Transverse colon (tissue), 4 donors: Measurements from ENCODE around the gene ZNF362. TPM values are rescaled to one million over a fixed set of nuclear protein-coding genes. Genes with fewer than 3 reads are reported as not detected.

Experiments used
- DNase-seq: peaks from one replicate; pipeline ENCODE4 v3.0.0-alpha.2; 2019
- H3K27ac ChIP-seq, 4 donors: fragments of 200-600 bp; sonication (generic); 2 replicates each; pipeline ENCODE4 v1.5.1; 2016 to 2018; ENCODE audit warnings: inconsistent platforms in 4 of 4
- H3K27me3 ChIP-seq: fragments of 200-600 bp; sonication (generic); 2 replicates; pipeline ENCODE4 v1.5.1; 2017; ENCODE audit warnings: inconsistent platforms
- H3K36me3 ChIP-seq, 4 donors: fragments of 200-600 bp; sonication (generic); 2 replicates each; pipeline ENCODE4 v1.5.1; 2017 to 2019; ENCODE audit warnings: inconsistent platforms in 4 of 4
- H3K4me1 ChIP-seq, 4 donors: fragments of 200-600 bp; sonication (generic); 2 replicates each; pipeline ENCODE4 v1.5.1; 2017 to 2020; ENCODE audit warnings: inconsistent platforms in 4 of 4
- H3K4me3 ChIP-seq, 4 donors: fragments of 200-600 bp; sonication (generic); 1 replicate in 1 of 4; 2 replicates in 3 of 4; pipeline versions ENCODE4 v1.5.1 to v1.6.1; 2017 to 2019; ENCODE audit warnings: inconsistent platforms in 4 of 4
- H3K9me3 ChIP-seq, 2 donors: fragments of 200-600 bp; sonication (generic); 2 replicates each; pipeline ENCODE4 v1.5.1; 2017 to 2019; ENCODE audit warnings: inconsistent platforms in 2 of 2
- CTCF ChIP-seq, 5 experiments: fragments of 200-600 bp in 3 of 5; fragments of 450-650 bp in 2 of 5; sonication (generic) in 3 of 5; IDR thresholded peaks; 1 replicate in 2 of 5; 2 replicates in 3 of 5; pipeline ENCODE4 v1.5.1; 2016 to 2017; ENCODE audit warnings: antibody characterized with exemption in 5 of 5, inconsistent platforms in 3 of 5, mild to moderate bottlenecking in 2 of 5, moderate library complexity in 1 of 5
- EP300 ChIP-seq: sonication (generic); formaldehyde crosslinking; IDR thresholded peaks from one replicate; pipeline ENCODE4 v1.6.1; 2017; ENCODE audit warnings: antibody characterized with exemption, low read depth
- POLR2A ChIP-seq: fragments of 450-650 bp; IDR thresholded peaks from one replicate; pipeline ENCODE4 v1.6.1; 2016; ENCODE audit warnings: antibody characterized with exemption, mild to moderate bottlenecking, moderate library complexity
- POLR2AphosphoS5 ChIP-seq, 3 donors: sonication (generic); formaldehyde crosslinking; IDR thresholded peaks; one replicate each; pipeline ENCODE4 v1.6.1; 2016; ENCODE audit warnings: antibody characterized with exemption in 3 of 3
- whole genome bisulfite sequencing, 2 donors: methylation state at CpG; one replicate each; pipeline ENCODE4 v1.1.5; 2018; ENCODE audit warnings: low coverage in 1 of 2; 5-methylcytosine and 5-hydroxymethylcytosine counted together
- in situ Hi-C, 4 donors: fragments of 200-750 bp; cut with MboI; loops; one replicate each; pipeline versions ENCODE4 v1.15.0 to v1.15.1; 2017; ENCODE audit warnings: low sequenced_read_pairs in 3 of 4, low pct_ligation_motif_present in 1 of 4, low pct_unique_long_range_greater_than_20kb in 1 of 4
- intact Hi-C: fragments of 100-400 bp; cut with DNase I; formaldehyde crosslinking; loops from one replicate; pipeline ENCODE4 v1.15.1; 2023; ENCODE audit warnings: low total_unique reads
- total RNA-seq, 4 donors: library from RNA; depleted of rRNA; stranded (reverse); fragments of >200 nt; gene quantifications; one replicate each; pipeline ENCODE4 v1.1.0, GENCODE V29; 2016

Gene ZNF362
- total RNA-seq, 4 donors from 2014 or later = 7.9 to 121 (median 12.1) TPM

GRCh38 chr1:33327587-33328325 lies 71.5 kb downstream of the ZNF362 start:
- intact Hi-C loops = no loop called here
- H3K36me3 ChIP-seq = peaks cover 0 to 89% (median 47%) of the 10 kb centered on the region in 4 donors
- H3K4me1 ChIP-seq = peaks cover 3 to 27% (median 14%) of the 10 kb centered on the region in 4 donors
- no peaks in the 10 kb centered on the region for H3K27me3 ChIP-seq
- in situ Hi-C loops = no loop called here
- DNase-seq = peak; percentile 35
- TF ChIP-seq CTCF (IDR thresholded peaks at IDR 0.05) (no peak), EP300 (no peak), POLR2AphosphoS5 (IDR thresholded peaks at IDR 0.05) (no peak), POLR2A (no peak)
- 42 to 48% methylated on average over 2 to 9 of the region's 9 CpGs for WGBS, 2 donors
- H3K9me3 ChIP-seq = no peaks in the 10 kb centered on the region
- H3K27ac ChIP-seq = peak overlapping the region; percentile 1 to 52 (median 34)
- no peak overlapping the region for H3K4me3 ChIP-seq

GRCh38 chr1:33328817-33329216 lies 72.5 kb downstream of the ZNF362 start:
- TF ChIP-seq POLR2AphosphoS5 (IDR thresholded peaks at IDR 0.05) (no peak), CTCF (IDR thresholded peaks at IDR 0.05) (no peak), EP300 (no peak), POLR2A (no peak)
- peaks cover 9 to 38% (median 21%) of the 10 kb centered on the region in 4 donors for H3K4me1 ChIP-seq
- H3K27me3 ChIP-seq = no peaks in the 10 kb centered on the region
- no peaks in the 10 kb centered on the region for H3K9me3 ChIP-seq
- no peak for DNase-seq
- peaks cover 0 to 81% (median 44%) of the 10 kb centered on the region in 4 donors for H3K36me3 ChIP-seq
- H3K4me3 ChIP-seq = no peak overlapping the region
- in situ Hi-C loops = no loop called here
- peak overlapping the region in 2 of 4 donors; percentile 37 to 52 for H3K27ac ChIP-seq
- intact Hi-C loops = no loop called here
- WGBS, 2 donors = 92 to 98% methylated on average over 2 to 12 of the region's 12 CpGs

GRCh38 chr1:33329600-33330305 lies 73.5 kb downstream of the ZNF362 start:
- intact Hi-C loops (no loop called here), in situ Hi-C loops (no loop called here)
- Histone ChIP-seq H3K4me3 (no peak overlapping the region), H3K27ac (no peak overlapping the region), H3K9me3 (no peaks in the 10 kb centered on the region), H3K36me3 (peaks cover 0 to 72% (median 39%) of the 10 kb centered on the region in 4 donors), H3K4me1 (peaks cover 9 to 47% (median 30%) of the 10 kb centered on the region in 4 donors), H3K27me3 (no peaks in the 10 kb centered on the region)
- WGBS, 2 donors = 94% methylated on average over 19 of the region's 19 CpGs; no CpG with 5 or more reads in 1 of the 2 donors
- DNase-seq = no peak
- no peak for TF ChIP-seq POLR2AphosphoS5 (IDR thresholded peaks at IDR 0.05)
- no peak for TF ChIP-seq EP300
- no peak for TF ChIP-seq POLR2A
- TF ChIP-seq CTCF (IDR thresholded peaks at IDR 0.05) = no peak

- no peaks in the 10 kb centered on the region for H3K27me3 ChIP-seq
- WGBS, 2 donors = 89 to 100% methylated on average over 2 to 3 of the region's 3 CpGs
- no peak for DNase-seq
- TF ChIP-seq EP300 (no peak), CTCF (IDR thresholded peaks at IDR 0.05) (no peak), POLR2A (no peak), POLR2AphosphoS5 (IDR thresholded peaks at IDR 0.05) (no peak)
- no peak overlapping the region for H3K27ac ChIP-seq
- H3K36me3 ChIP-seq = peaks cover 0 to 65% (median 36%) of the 10 kb centered on the region in 4 donors
- intact Hi-C loops = no loop called here
- in situ Hi-C loops = no loop called here
- H3K9me3 ChIP-seq = no peaks in the 10 kb centered on the region
- H3K4me3 ChIP-seq = no peak overlapping the region
- H3K4me1 ChIP-seq = peaks cover 9 to 54% (median 36%) of the 10 kb centered on the region in 4 donors
Measured at GRCh38 chr1:33330361-33330890, 74.1 kb downstream of the ZNF362 start.
